Gastroesophageal sphincter (tissue), 4 donors: Measurements from ENCODE around the gene IL6. TPM values are rescaled to one million over a fixed set of nuclear protein-coding genes. Genes with fewer than 3 reads are reported as not detected.

Source experiments
- ATAC-seq: fragments of 150-250 bp; one replicate; pipeline ENCODE4 v1.9.1; 2016; ENCODE audit warnings: mild to moderate bottlenecking, moderate library complexity
- H3K27ac ChIP-seq, 4 donors: fragments of 200-600 bp; sonication (generic) in 3 of 4; 1 replicate in 3 of 4; 2 replicates in 1 of 4; pipeline ENCODE4 v1.5.1; 2016 to 2019
- H3K27me3 ChIP-seq: fragments of 200-600 bp; sonication (generic); one replicate; pipeline ENCODE4 v1.5.1; 2019
- H3K36me3 ChIP-seq, 2 donors: fragments of 200-600 bp; sonication (generic); one replicate each; pipeline ENCODE4 v1.5.1; 2019; ENCODE audit warnings: control low read depth in 1 of 2
- H3K4me1 ChIP-seq, 3 donors: fragments of 200-600 bp; sonication (generic); 1 replicate in 2 of 3; 2 replicates in 1 of 3; pipeline ENCODE4 v1.5.1; 2016 to 2019; ENCODE audit warnings: control low read depth in 2 of 3
- H3K4me3 ChIP-seq, 2 donors: fragments of 200-600 bp; sonication (generic); one replicate each; pipeline ENCODE4 v1.5.1; 2019; ENCODE audit warnings: mild to moderate bottlenecking in 1 of 2, moderate library complexity in 1 of 2
- H3K9me3 ChIP-seq, 3 donors: fragments of 200-600 bp; sonication (generic); one replicate each; pipeline ENCODE4 v1.5.1; 2017 to 2019; ENCODE audit warnings: control low read depth in 2 of 3
- EP300 ChIP-seq: sonication (generic); formaldehyde crosslinking; IDR thresholded peaks from one replicate; pipeline ENCODE4 v1.6.1; 2017; ENCODE audit warnings: antibody characterized with exemption, mild to moderate bottlenecking
- POLR2A ChIP-seq, 2 donors: fragments of 450-650 bp; IDR thresholded peaks; one replicate each; pipeline ENCODE4 v1.6.1; 2017; ENCODE audit warnings: antibody characterized with exemption in 2 of 2, mild to moderate bottlenecking in 2 of 2, moderate library complexity in 1 of 2
- POLR2AphosphoS5 ChIP-seq: sonication (generic); formaldehyde crosslinking; IDR thresholded peaks from one replicate; pipeline ENCODE4 v1.6.1; 2017; ENCODE audit warnings: antibody characterized with exemption
- WGBS, 2 donors: methylation state at CpG; one replicate each; pipeline ENCODE4 v1.1.5; 2018; ENCODE audit warnings: low coverage in 1 of 2; 5-methylcytosine and 5-hydroxymethylcytosine counted together
- total RNA-seq, 4 donors: library from RNA; depleted of rRNA; stranded (reverse); fragments of >200 nt; gene quantifications; one replicate each; pipeline ENCODE4 v1.1.0, GENCODE V29; 2016
- TF ChIP-seq, protein P1 (sequence below), 4 experiments: fragments of 200-600 bp in 2 of 4; fragments of 450-650 bp in 2 of 4; sonication (generic) in 1 of 4; IDR thresholded peaks; one replicate each; pipeline ENCODE4 v1.5.1; 2017 to 2019; ENCODE audit warnings: antibody characterized with exemption in 4 of 4, mild to moderate bottlenecking in 2 of 4, moderate library complexity in 2 of 4

IL6 gene
- total RNA-seq, 4 donors from 2014 or later, result 0.85 to 27.9 TPM; not detected in 2

DNA sequence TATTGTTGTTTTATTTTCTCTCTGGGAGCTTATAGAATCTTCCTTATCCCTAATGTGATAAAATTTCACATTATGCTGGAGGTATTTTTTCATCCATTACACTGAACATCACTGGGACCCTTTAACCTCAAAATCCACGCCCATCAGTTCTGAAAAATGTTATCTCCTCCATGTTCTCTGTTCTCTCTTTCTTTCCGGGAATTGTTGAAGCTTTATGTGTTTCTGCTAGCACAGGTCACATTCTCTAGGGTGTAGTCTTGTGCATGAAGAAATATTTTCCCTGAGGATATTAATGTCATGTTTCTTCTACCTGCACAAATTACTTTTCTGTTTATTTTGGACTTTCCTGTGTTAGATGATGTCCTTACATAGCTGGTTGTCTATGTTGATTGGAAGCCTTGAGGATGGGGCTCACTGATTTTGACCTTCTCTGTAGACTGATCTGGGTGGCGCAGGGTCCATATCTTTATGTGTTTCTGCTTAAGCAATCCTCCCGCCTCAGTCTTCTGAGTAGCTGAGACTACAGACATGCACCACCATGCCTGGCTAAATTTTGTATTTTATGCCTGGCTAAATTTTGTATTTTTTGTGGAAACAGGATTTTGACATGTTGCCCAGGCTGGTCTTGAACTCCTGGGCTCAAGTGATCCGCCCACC lies 31.4 kb upstream of the IL6 start:
- no peaks in the 10 kb centered on the region for H3K27me3 ChIP-seq
- H3K9me3 ChIP-seq, result no peaks in the 10 kb centered on the region
- H3K4me1 ChIP-seq, result no peaks in the 10 kb centered on the region
- 89 to 90% methylated on average over 3 to 5 of the region's 5 CpGs for WGBS, 2 donors
- TF ChIP-seq POLR2AphosphoS5, result no peak
- TF ChIP-seq, protein P1, sequence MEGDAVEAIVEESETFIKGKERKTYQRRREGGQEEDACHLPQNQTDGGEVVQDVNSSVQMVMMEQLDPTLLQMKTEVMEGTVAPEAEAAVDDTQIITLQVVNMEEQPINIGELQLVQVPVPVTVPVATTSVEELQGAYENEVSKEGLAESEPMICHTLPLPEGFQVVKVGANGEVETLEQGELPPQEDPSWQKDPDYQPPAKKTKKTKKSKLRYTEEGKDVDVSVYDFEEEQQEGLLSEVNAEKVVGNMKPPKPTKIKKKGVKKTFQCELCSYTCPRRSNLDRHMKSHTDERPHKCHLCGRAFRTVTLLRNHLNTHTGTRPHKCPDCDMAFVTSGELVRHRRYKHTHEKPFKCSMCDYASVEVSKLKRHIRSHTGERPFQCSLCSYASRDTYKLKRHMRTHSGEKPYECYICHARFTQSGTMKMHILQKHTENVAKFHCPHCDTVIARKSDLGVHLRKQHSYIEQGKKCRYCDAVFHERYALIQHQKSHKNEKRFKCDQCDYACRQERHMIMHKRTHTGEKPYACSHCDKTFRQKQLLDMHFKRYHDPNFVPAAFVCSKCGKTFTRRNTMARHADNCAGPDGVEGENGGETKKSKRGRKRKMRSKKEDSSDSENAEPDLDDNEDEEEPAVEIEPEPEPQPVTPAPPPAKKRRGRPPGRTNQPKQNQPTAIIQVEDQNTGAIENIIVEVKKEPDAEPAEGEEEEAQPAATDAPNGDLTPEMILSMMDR (IDR thresholded peaks at IDR 0.05), result no peak
- TF ChIP-seq EP300, result no peak
- TF ChIP-seq POLR2A (IDR thresholded peaks at IDR 0.05), result no peak
- H3K27ac ChIP-seq, result no peak overlapping the region
- H3K4me3 ChIP-seq, result no peak overlapping the region
- no peaks in the 10 kb centered on the region for H3K36me3 ChIP-seq
- no peak for ATAC-seq

DNA sequence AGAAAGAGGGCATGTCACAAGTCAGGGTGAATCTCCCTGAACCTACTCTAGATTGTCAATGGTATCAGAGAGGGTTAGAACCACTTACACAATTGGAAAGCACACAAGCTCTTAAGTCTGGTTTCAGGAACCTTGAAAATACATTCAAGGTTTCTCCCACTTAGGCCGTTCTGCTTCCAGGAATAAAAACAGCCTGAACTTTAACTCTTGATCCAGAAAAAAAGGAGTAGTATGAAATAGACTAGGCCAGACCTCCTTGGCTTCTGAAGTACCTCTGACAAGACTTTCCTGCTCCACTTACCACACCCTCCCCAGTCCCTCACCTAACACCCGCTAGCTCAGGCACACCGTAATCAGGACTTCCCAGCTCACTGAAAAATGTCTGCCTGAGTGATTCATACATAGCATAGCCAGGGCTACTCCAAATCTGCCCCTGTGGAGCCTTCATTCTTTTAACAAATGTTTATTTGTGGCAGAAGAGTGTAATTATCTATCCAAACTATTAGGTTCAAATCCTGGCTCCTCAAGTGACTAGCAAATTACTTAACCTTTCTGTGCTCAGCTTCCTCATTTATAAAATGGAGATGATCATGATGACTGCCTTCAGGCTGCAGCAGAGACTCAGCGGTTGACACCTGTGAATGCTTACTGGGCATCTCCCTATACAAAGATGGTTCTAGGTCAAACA lies 30.3 kb upstream of the IL6 start:
- Histone ChIP-seq H3K27ac (no peak overlapping the region), H3K27me3 (no peaks in the 10 kb centered on the region), H3K9me3 (no peaks in the 10 kb centered on the region), H3K36me3 (no peaks in the 10 kb centered on the region), H3K4me3 (no peak overlapping the region), H3K4me1 (no peaks in the 10 kb centered on the region)
- ATAC-seq, result no peak
- 68 to 87% methylated on average over 4 of the region's 4 CpGs for WGBS, 2 donors
- TF ChIP-seq POLR2A (IDR thresholded peaks at IDR 0.05) (no peak), EP300 (no peak), POLR2AphosphoS5 (no peak)
- TF ChIP-seq, protein P1 (IDR thresholded peaks at IDR 0.05), result no peak

DNA sequence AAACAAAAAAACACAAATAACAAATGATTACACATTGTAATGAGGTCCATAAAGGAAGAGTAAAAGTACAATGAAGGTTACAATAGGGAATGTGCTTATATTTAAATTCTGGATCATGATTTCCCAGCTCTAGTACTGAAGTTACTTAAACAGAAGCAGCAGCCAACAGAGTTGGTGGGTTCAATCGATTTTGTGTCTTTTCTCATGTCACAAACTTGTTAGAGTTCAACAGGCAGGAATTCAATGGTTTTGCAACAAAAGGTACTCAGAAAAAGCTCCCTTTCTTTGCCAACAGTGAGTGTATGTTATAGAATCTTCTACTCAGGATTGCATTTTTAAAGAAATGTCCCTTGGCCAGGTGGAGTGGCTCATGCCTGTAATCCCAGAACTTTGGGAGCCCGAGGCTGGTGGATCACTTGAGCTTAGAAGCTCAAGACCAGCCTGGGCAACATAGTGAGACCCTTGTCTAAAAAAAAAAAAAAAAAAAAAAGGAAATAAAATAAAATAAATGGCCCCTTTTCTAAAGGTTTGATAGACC lies 29.6 kb upstream of the IL6 start:
- TF ChIP-seq EP300 (no peak), POLR2A (IDR thresholded peaks at IDR 0.05) (no peak), POLR2AphosphoS5 (no peak)
- TF ChIP-seq, protein P1 (IDR thresholded peaks at IDR 0.05), result no peak
- no peaks in the 10 kb centered on the region for H3K9me3 ChIP-seq
- H3K27ac ChIP-seq, result no peak overlapping the region
- no peaks in the 10 kb centered on the region for H3K36me3 ChIP-seq
- 71 to 76% methylated on average over 1 of the region's 2 CpGs for WGBS, 2 donors
- H3K4me1 ChIP-seq, result no peaks in the 10 kb centered on the region
- no peak overlapping the region for H3K4me3 ChIP-seq
- H3K27me3 ChIP-seq, result no peaks in the 10 kb centered on the region
- no peak for ATAC-seq

DNA sequence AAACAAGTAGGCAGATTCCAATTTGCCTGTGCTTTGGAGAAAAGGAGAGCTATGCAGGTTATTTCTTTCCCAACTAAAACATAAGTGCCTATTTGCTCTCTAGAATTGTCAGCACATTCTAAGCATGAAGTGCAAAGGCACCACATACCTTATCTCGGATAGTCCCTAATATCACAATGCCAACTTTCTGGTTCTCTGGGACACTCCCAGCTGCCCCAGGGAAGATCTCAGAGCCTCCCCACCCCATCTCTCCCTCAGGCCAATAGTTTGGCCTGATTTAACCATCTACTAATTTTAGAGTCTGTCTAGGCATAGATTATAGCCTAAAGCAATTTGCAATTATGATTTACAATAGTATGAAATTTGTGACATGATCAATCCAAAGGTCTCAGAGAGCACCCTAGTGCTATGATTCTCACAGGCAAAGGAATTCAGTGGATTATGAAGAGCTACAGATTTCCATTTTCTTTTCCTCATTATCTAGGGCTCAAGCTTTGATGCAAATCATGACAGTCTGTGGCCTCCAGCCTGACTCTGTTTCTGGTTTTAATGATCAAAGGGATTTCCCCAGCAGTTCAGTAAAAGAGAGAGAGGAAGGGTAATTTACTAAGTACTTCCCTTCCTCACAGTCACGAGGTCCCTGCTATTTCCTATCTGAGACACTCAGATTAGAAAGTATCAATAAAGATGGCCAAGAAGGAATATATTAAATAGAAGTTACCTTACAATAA lies 29.0 kb upstream of the IL6 start:
- 54 to 71% methylated on average over 2 of the region's 2 CpGs for WGBS, 2 donors
- TF ChIP-seq POLR2A (IDR thresholded peaks at IDR 0.05), result no peak
- TF ChIP-seq EP300, result no peak
- TF ChIP-seq, protein P1 (IDR thresholded peaks at IDR 0.05), result no peak
- TF ChIP-seq POLR2AphosphoS5, result no peak
- no peak for ATAC-seq

More for the DNA sequence above, 29.0 kb upstream of the IL6 start:
- H3K27me3 ChIP-seq, result no peaks in the 10 kb centered on the region
- H3K9me3 ChIP-seq, result no peaks in the 10 kb centered on the region
- no peak overlapping the region for H3K4me3 ChIP-seq
- no peaks in the 10 kb centered on the region for H3K4me1 ChIP-seq
- H3K27ac ChIP-seq, result no peak overlapping the region
- H3K36me3 ChIP-seq, result no peaks in the 10 kb centered on the region
